Upper lobe of left lung (tissue), 4 donors: Measurements from ENCODE around the gene TMEFF1.

Source experiments
- CTCF ChIP-seq, 6 experiments: fragments of 450-650 bp in 4 of 6; fragments of 200-600 bp in 2 of 6; sonication (generic) in 2 of 6; IDR thresholded peaks; one replicate each; pipeline ENCODE4 v1.5.1; 2016 to 2019; ENCODE audit warnings: antibody characterized with exemption in 6 of 6
- POLR2A ChIP-seq, 4 donors: fragments of 450-650 bp; IDR thresholded peaks; one replicate each; pipeline ENCODE4 v1.5.1; 2016 to 2017; ENCODE audit warnings: antibody characterized with exemption in 4 of 4, mild to moderate bottlenecking in 2 of 4

GRCh38 chr9:100437860-100438805 lies 34.8 kb upstream of the TMEFF1 start:
- TF ChIP-seq POLR2A (IDR thresholded peaks at IDR 0.05) (no peak), CTCF (IDR thresholded peaks at IDR 0.05) (peak; percentile 81 to 89 (median 86))
